Embryonic facial prominence (tissue), 1 donor: Measurements from ENCODE around the gene KCTD11.

ENCODE experiments used
- DNase-seq: peaks from one replicate; pipeline ENCODE4 v3.0.0-alpha.2; 2016; ENCODE audit errors: extremely low spot score

KCTD11 gene

GRCh38 chr17:7403977-7404736 is 52.2 kb downstream of the KCTD11 start, which contains the start of gene TMEM256:
TMEM256 (minus strand) TSS chr17:7404097; CDS start chr17:7404084, 13 bp downstream.
- peak; percentile 98 for DNase-seq
